ENCODE measurements around the gene DYNC2H1. TPM values are rescaled to one million over a fixed set of nuclear protein-coding genes. Genes with fewer than 3 reads are reported as not detected.
"Not testable (repeated sequence)": the region's sequence is repeated elsewhere in the genome, so short reads cannot be mapped to it uniquely, and the experiment has no call there.

Gene DYNC2H1
- total RNA-seq, 3 donors from 2014 or later: 0.98 to 2.3 (median 1.0) TPM

DNA sequence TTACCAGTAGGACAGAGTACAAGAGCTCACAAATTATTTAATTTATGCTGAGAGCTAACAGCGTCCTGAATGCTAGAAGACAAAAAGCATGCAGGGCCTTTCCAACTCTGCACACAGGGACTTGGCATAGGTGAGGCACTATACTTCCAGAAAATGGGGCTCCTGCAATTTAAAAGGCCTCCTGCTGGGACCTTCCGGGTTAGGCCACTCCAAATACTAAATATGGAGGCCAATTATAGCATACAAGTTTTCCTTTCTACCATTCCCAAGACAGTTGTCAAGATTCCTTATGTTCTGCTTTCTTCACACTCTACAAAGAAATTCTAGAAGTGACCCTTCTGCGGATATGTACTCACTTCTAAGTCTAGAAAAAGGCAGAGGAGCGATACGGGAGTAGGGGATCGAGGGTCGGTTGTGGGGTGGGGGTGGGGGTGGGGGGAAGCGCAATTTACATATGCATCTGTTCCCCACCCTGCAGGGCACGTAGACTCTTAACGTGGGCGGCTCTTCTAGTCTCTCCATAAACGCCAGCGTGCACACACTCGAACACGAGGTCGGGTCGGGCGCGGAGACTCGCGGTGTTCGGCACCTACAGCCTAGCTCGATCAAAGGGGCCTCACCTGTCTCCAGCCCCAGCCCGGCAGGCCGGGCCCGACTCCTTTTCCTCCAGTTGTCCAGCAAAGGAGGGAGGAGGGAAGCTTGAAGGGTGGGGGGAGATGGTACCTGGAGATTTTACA is 18.0 kb upstream of the DYNC2H1 start:
- Mint-ChIP-seq H3K4me1 (ENCODE audit: low read depth) (peaks cover 31% of the 10 kb centered on the region), H3K4me3 (peak overlapping the region; percentile 91), H3K9me3 (no peaks in the 10 kb centered on the region), H3K27me3 (ENCODE audit: low read depth) (peaks cover 10% of the 10 kb centered on the region), H3K36me3 (ENCODE audit: insufficient read depth) (peaks cover 13% of the 10 kb centered on the region)
- DNase-seq (peak; percentile 53), ATAC-seq (peak; percentile 62 to 71)

DNA sequence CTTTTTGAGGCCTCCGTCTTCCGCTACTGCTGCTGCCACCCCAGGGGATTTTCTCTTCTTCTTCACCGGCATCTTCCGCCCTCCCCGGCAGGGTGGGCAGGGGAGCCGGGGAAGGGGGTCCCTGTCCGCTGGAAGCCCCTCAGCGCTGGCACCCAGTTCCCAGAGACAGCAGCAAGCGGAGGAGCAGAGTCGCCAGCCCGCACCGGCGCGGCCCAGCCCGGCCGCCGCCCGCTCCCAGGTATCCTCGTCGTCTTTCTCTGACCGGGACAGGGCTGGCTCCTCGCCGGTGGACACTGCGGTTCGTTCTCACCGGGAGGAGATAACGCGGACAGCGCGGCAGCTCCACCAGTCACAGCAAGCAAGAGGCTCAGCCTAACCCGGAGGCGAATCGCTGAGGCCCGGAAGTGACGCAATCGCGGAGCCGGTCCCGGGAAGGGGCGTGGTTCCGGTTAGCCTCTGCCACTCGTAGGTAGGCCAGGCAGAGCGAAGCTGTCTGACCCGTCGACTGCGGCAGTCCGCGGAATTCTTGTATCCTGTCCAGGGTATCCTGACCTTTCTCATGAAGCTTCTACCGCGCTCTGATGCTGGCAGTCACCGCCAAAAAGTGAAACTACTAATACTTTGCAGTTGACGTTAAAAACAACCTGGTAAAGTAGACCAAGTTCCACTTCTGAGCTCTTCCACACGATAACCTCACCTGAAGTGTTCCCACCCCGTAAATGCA is 17.3 kb upstream of the DYNC2H1 start, which contains the start of gene DCUN1D5:
Gene DCUN1D5, minus strand, starts transcription at position 360 of the 724 bp plus-strand sequence. Its CDS starts 288 bp downstream, at position 72.
- Mint-ChIP-seq H3K36me3 (ENCODE audit: insufficient read depth) (peaks cover 10% of the 10 kb centered on the region), H3K4me3 (peak within 1 kb of the TSS; percentile 91), H3K4me1 (ENCODE audit: low read depth) (peaks cover 28% of the 10 kb centered on the region), H3K27me3 (ENCODE audit: low read depth) (peaks cover 15% of the 10 kb centered on the region), H3K9me3 (no peaks in the 10 kb centered on the region)
- ATAC-seq: peak; percentile 98
- peak; percentile 95 for DNase-seq

DNA sequence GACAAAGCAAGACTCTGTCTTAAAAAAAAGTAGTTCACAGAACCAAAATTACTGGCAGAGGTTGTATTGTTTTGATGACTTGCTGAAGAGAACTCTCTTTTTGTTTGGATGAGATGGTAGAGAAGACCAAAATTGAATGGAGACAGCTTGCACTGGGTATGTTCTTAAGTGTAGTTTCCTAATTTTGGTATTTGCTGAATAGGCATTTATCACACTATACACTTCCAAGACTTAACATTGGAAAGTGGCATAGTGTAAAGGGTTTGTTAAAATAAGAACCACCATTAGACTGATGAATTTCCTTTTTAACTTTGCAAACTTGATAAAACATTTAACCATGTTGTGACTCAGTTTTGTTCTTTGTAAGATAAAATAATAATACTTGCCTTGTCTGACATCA is 11.9 kb upstream of the DYNC2H1 start:
- Mint-ChIP-seq H3K4me3 (no peak overlapping the region), H3K4me1 (ENCODE audit: low read depth) (peaks cover 4% of the 10 kb centered on the region), H3K9me3 (no peaks in the 10 kb centered on the region), H3K27me3 (ENCODE audit: low read depth) (peaks cover 37% of the 10 kb centered on the region), H3K36me3 (ENCODE audit: insufficient read depth) (no peaks in the 10 kb centered on the region)
- ATAC-seq (no peak), DNase-seq (no peak)

DNA sequence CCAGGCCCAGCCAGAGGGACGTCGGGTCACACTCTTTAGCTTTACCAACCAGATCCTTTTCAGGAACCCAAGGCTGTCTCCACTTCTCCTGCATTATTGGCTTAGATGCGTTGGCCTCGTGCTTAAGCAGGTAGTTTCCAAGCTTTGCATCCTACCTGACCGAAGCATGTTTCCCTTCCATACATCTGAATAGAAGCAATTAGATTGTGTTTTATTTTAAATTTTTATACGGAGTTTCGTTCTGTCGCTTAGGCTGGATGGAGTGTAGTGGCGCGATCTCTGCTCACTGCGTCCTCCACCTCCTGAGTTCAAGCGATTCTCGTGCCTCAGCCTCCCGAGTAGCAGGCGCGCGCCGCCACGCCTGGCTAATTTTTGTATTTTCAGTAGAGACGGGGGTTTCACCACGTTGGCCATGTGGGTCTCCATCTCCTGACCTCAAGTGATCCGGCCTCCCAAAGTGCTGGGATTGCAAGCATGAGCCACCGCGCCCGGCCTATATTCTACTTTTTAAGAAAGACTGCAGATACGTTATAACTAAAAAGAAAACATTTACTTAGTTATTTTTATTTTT is 677 bp downstream of the DYNC2H1 start:
- peak overlapping the region; percentile 93 for H3K4me3 Mint-ChIP-seq
- H3K36me3 Mint-ChIP-seq (ENCODE audit: insufficient read depth): no peaks in the 10 kb centered on the region
- H3K27me3 Mint-ChIP-seq (ENCODE audit: low read depth): no peaks in the 10 kb centered on the region
- DNase-seq (no peak), ATAC-seq (no peak)
- H3K4me1 Mint-ChIP-seq (ENCODE audit: low read depth): peaks cover 12% of the 10 kb centered on the region
- H3K9me3 Mint-ChIP-seq: no peaks in the 10 kb centered on the region

DNA sequence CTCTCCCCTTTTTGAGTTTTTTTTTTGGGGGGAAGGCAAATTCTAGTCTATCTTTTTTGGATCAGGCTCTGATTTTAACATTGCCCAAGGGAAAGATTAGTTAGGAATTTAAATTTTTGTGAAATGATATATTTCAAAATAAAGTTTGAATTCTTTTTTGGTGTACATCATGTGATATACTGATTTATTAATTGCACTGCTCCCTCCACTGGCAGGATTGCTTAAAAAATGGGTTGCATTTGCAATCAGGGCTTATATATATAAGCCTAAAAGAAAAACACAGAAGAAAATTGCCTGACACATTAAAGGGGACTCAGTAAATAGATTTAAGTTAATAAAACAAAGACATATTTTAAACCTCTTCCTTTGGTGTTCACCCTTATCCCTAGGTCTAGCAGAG is 1.2 kb downstream of the DYNC2H1 start:
- peak overlapping the region; percentile 93 for H3K4me3 Mint-ChIP-seq
- peaks cover 12% of the 10 kb centered on the region for H3K4me1 Mint-ChIP-seq (ENCODE audit: low read depth)
- ATAC-seq (no peak), DNase-seq (no peak)
- no peaks in the 10 kb centered on the region for H3K27me3 Mint-ChIP-seq (ENCODE audit: low read depth)
- H3K9me3 Mint-ChIP-seq: no peaks in the 10 kb centered on the region
- H3K36me3 Mint-ChIP-seq (ENCODE audit: insufficient read depth): no peaks in the 10 kb centered on the region

DNA sequence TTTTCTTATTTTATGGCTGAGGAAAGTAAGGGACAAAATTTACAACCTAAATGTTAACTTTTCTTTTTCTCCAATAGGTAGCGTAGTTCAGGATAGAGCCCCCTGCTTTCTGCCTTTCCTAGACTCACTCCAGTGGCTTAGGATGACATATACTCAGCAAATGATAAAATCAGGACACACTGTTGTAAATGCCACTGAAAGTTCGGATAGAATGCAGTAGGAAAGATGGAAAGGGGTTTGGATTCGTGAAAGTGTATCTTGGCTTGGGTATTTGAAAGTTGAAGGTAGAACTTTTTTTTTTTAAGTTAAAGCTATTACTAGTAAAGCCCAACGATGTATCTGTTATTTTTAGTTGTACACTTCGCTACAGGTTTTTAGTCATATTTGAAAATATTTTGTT is 2.2 kb downstream of the DYNC2H1 start:
- peaks cover 12% of the 10 kb centered on the region for H3K4me1 Mint-ChIP-seq (ENCODE audit: low read depth)
- DNase-seq (no peak), ATAC-seq (no peak)
- no peaks in the 10 kb centered on the region for H3K9me3 Mint-ChIP-seq
- no peak overlapping the region for H3K4me3 Mint-ChIP-seq
- H3K27me3 Mint-ChIP-seq (ENCODE audit: low read depth): no peaks in the 10 kb centered on the region
- H3K36me3 Mint-ChIP-seq (ENCODE audit: insufficient read depth): no peaks in the 10 kb centered on the region

DNA sequence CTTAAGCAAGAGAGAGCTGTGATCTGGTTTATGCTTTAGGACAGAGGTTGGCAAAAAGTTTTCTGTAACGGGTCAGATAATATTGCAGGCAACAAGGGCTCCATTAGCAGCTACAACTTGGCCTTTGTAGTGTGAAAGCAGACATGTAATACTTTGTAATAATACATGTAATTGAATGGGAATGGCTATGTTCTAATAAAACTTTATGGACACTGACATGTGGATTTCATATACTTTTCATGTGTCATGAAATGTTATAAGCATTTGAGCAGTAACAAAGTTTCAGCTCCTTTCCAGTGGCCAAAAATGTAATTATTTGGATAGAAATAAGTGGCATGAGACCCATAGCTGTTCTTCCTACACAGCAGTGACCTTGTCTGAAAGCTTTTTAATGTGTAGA is 3.1 kb downstream of the DYNC2H1 start:
- Mint-ChIP-seq H3K4me3 (no peak overlapping the region), H3K27me3 (ENCODE audit: low read depth) (no peaks in the 10 kb centered on the region), H3K9me3 (no peaks in the 10 kb centered on the region), H3K36me3 (ENCODE audit: insufficient read depth) (no peaks in the 10 kb centered on the region), H3K4me1 (ENCODE audit: low read depth) (peaks cover 12% of the 10 kb centered on the region)
- no peak for ATAC-seq
- no peak for DNase-seq

DNA sequence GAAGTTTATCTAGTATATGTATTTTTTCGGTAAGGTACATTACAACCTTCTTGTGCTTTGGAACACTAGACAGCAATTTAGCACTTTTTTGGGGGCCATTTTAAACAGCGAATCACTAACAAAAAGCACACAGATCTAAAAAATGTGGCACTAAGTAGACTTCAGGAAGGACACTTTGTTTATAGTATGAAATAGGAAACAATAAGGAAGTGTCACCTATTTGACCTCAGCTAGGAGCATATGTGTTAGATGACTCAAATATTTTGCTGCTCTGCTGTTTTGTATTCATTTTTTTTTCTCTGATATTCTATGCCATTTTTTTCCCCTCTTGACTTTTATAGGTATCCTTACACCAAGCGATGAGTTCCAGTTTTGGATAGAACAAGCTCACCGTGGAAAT is 5.6 kb downstream of the DYNC2H1 start:
- H3K4me1 Mint-ChIP-seq (ENCODE audit: low read depth): peaks cover 3% of the 10 kb centered on the region
- ATAC-seq: no peak
- H3K27me3 Mint-ChIP-seq (ENCODE audit: low read depth): no peaks in the 10 kb centered on the region
- H3K4me3 Mint-ChIP-seq: no peak overlapping the region
- H3K9me3 Mint-ChIP-seq: no peaks in the 10 kb centered on the region
- no peak for DNase-seq
- H3K36me3 Mint-ChIP-seq (ENCODE audit: insufficient read depth): no peaks in the 10 kb centered on the region

DNA sequence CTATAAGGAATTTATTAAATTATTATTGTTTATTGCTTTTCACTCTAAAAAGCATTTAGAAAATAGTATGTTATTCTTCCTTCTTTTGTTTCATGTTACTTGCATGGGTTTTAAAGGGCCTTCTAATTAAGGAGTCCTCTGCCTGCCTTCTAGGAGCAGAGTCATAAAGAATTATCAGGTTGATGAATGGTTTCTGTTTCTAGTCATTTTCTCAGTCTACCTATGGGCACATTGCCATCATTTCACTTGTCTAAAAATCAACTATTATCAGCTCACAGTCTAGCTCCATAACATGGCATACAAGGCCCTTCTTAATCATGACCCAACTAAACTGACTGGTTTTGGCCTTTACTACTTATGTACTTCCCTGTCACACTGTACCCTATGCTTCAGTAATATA is 16.2 kb downstream of the DYNC2H1 start:
- Mint-ChIP-seq H3K4me3 (no peak overlapping the region), H3K27me3 (ENCODE audit: low read depth) (no peaks in the 10 kb centered on the region), H3K36me3 (ENCODE audit: insufficient read depth) (no peaks in the 10 kb centered on the region), H3K4me1 (ENCODE audit: low read depth) (no peaks in the 10 kb centered on the region), H3K9me3 (no peaks in the 10 kb centered on the region)
- DNase-seq (no peak), ATAC-seq (no peak)

DNA sequence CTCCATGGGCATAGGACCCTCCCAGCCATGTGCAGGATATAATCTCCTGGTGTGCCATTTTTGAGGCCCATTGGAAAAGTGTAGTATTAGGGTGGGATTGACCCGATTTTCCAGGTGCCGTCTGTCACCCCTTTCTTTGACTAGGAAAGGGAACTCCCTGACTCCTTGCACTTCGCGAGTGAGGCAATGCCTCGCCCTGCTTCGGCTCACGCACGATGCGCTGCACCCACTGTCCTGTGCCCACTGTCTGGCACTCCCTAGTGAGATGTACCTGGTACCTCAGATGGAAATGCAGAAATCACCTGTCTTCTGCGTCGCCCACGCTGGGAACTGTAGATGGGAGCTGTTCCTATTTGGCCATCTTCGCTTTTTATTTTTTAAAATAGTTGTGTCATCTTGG is 32.8 kb downstream of the DYNC2H1 start:
- not testable (repeated sequence) for H3K27me3 Mint-ChIP-seq (ENCODE audit: low read depth); ATAC-seq; H3K9me3 Mint-ChIP-seq; H3K4me3 Mint-ChIP-seq; DNase-seq; H3K36me3 Mint-ChIP-seq (ENCODE audit: insufficient read depth); H3K4me1 Mint-ChIP-seq (ENCODE audit: low read depth)

DNA sequence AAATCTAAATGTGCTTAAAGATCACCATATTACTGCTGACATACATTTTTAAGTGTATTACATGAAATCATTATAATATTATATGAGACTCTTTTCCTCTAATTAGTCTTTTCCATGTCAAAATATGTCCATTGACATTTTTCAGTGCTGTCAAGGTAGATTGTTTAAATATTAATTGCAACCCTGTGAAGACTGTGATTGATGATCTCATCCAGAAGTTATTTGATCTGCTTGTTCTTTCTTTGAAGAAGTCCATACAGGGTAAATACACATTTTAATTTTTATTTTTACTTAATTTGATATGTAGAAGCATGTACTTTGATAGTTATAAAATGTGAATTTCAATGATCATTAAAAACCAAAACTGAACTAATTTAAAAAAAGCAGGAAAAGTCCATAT is 38.4 kb downstream of the DYNC2H1 start:
- H3K4me3 Mint-ChIP-seq: no peak overlapping the region
- no peaks in the 10 kb centered on the region for H3K9me3 Mint-ChIP-seq
- H3K27me3 Mint-ChIP-seq (ENCODE audit: low read depth): no peaks in the 10 kb centered on the region
- no peak for ATAC-seq
- no peaks in the 10 kb centered on the region for H3K4me1 Mint-ChIP-seq (ENCODE audit: low read depth)
- H3K36me3 Mint-ChIP-seq (ENCODE audit: insufficient read depth): no peaks in the 10 kb centered on the region
- DNase-seq: no peak

DNA sequence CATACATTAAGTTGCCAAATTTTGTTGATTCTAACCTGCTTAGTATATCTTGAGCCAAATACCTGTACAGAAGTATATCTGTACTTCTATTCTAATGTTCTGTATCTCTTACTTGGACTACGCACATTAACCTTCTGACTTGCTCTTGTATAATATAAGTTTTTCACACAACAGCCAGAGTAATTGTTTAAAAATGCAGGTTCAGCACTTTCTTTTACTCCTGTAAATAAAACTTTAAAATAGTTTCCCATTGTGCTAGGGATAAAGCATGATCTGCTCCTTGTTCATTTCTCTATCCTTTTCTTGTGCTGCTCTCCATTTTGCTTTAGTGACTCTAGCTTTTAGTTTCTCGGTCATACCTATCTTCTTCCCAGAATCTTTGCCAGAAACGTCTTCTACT is 48.3 kb downstream of the DYNC2H1 start:
- H3K4me1 Mint-ChIP-seq (ENCODE audit: low read depth): no peaks in the 10 kb centered on the region
- DNase-seq (no peak), ATAC-seq (no peak)
- no peaks in the 10 kb centered on the region for H3K27me3 Mint-ChIP-seq (ENCODE audit: low read depth)
- no peak overlapping the region for H3K4me3 Mint-ChIP-seq
- H3K9me3 Mint-ChIP-seq: no peaks in the 10 kb centered on the region
- H3K36me3 Mint-ChIP-seq (ENCODE audit: insufficient read depth): peaks cover 2% of the 10 kb centered on the region

DNA sequence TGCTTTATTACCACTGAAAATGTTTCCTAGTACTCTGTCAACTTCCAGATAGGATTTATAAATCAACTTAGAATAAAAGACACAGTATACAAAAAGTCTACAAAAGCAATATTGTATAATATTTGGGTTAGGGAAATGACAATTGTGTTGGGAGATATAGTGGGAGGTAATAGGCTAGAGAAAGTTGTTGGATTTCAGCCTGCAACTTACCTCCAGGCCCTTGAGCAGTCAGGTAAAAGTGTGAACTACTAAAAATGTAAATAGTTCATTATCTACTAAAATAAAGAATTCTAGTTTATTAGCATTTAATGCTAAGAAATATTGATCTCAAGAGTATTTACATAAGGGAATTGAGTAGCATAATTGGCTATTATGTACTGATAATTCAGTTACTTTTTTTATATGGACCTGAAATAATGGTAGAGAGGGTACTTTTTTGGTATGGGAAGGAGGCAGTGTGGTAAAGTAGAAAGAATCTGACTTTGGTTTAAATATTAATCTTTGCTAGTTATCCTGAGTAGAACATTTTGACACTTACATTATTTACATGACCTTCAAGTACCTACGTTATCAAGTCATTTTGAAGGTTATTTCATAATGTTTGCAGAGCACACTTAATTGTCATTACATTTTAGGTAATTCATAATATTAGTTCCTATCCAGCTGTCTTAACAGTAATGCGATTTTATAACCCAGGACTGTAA is 55.0 kb downstream of the DYNC2H1 start:
- no peak for DNase-seq
- no peak for ATAC-seq
- peaks cover 5% of the 10 kb centered on the region for H3K36me3 Mint-ChIP-seq (ENCODE audit: insufficient read depth)
- no peak overlapping the region for H3K4me3 Mint-ChIP-seq
- H3K4me1 Mint-ChIP-seq (ENCODE audit: low read depth): no peaks in the 10 kb centered on the region
- no peaks in the 10 kb centered on the region for H3K9me3 Mint-ChIP-seq
- no peaks in the 10 kb centered on the region for H3K27me3 Mint-ChIP-seq (ENCODE audit: low read depth)

DNA sequence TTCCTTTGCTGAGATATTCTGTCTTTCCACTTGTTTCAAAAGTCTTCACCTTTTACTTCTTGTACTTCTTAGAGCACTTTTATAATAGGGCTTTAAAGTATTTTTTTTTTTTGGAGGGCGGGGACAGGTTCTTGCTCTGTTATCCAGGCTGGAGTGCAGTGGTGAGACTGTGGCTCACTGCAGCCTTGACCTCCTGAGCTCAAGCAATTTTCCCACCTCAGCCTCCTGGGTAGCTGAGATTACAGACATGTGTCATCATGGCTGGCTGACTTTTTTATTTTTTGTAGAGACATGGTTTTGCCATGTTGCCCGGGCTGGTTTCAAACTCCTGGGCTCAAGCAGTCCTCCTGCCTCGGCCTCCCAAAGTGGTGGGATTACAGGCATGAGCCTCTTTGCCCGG is 57.9 kb downstream of the DYNC2H1 start:
- Mint-ChIP-seq H3K4me1 (ENCODE audit: low read depth) (no peaks in the 10 kb centered on the region), H3K36me3 (ENCODE audit: insufficient read depth) (peaks cover 5% of the 10 kb centered on the region), H3K4me3 (no peak overlapping the region), H3K27me3 (ENCODE audit: low read depth) (no peaks in the 10 kb centered on the region), H3K9me3 (no peaks in the 10 kb centered on the region)
- DNase-seq: no peak
- ATAC-seq: no peak

Measured in activated T-cell treated with anti-CD3 and anti-CD28 coated beads, Interleukin-2, amount 50 U/mL, for 4 hours (primary cell).